Globus pallidus (tissue), 1 donor: ENCODE data around the gene NUDCD3.
"Not testable (repeated sequence)": the region's sequence is repeated elsewhere in the genome, so short reads cannot be mapped to it uniquely, and the experiment has no call there.

ENCODE experiments used
- DNase-seq: peaks from one replicate; pipeline ENCODE4 v3.0.0-alpha.2; 2015; ENCODE audit warnings: low spot score

NUDCD3 gene

DNA sequence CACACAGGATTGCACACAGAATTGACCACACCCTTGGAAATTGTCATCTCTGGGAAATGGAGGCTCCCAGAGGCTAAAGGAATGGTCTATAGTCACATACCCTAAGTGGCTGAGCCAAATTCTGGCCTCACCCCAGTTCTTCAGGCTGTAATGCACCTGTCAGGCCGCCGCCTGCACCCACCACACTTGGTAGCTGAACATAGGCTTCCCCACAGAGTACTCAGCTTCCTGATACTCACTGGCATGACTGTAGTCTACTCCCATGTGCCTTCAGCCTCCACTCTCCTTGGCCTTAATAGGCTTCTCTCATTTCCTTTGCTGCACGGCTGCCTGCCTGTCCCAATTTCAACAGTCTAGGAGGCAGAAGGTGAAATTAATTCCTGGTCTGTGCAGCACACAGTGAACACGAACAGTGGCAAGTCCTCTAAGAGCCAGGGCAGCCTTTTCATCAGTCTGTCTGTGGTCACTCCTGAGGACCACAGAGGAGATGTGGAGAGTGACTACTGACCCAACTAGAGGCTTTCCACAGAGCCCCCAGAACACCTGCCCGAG is 42.5 kb downstream of the NUDCD3 start:
- no peak for DNase-seq

DNA sequence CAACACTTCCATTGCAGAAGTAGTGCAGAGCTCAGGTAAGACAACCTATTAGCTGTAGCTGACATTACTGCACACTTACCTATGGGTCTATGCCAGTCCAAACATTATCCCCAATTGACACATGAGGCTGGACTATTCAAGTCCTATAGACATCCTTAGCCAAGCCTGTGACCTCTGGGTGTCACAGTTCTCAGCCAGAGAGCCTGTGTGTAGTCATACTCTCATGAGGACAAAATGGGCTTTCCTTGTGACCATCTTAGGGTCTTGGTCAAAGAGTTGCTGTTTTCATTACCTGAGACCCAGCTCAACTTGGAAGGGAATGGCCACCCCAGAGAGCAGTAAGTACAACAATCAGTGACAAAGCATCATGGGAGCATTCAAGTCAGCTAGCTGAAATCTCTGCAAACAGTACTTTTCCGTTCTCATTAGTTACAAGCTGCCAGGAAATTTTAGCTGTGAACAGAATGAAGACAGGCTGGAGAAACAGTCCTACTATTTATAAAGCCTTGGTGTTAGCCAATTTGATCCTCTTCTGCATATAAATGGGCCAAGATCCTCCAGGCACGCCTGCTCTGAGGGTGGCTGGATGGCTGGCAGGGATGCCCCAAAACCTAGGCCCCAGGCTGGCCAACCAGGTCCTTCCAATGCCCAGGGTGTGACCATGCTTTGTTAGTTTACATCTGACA is 44.3 kb downstream of the NUDCD3 start:
- DNase-seq: peak; percentile 83

DNA sequence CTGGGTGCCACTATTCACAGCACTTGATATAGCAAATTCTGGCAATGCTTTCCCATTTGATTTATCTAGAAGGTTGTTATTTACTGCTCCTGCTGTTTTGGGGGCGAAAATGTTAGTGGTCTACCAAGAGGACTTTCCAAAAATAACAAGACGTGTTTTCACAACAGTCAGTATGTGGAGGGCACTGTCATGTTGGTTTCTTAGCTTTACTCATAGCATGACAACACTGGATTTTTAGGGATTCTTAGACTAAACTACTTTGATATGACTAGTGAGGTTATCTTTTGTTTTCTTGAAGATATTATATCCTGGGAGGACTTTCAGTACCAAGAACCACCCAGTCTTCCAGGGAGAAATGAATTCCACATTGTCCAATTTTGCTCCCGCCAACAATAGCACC is 49.4 kb downstream of the NUDCD3 start:
- peak; percentile 24 for DNase-seq

DNA sequence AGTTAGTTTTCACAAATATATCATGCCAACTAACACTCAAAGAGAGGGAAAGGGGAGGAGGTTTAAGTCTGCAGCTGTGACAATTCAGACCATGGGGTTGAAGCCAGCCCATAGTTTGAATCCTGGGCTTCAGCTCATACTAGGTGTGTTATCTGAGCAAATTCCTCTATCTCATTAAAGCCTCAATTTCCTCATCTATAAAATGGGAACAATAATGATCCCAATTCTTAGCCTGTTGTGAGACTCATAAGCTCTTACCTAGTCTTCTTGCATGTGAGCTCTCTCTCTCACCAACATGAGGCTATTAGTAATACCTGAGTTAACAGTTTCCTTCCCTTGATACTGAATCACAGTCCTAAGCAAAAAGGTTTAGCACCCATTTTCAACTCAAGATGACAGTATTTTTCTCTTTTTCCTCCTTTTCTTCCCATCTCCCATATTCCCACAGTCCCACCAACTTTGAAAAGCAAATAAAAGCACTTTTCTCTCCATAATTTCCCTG is 49.8 kb downstream of the NUDCD3 start:
- no peak for DNase-seq

DNA sequence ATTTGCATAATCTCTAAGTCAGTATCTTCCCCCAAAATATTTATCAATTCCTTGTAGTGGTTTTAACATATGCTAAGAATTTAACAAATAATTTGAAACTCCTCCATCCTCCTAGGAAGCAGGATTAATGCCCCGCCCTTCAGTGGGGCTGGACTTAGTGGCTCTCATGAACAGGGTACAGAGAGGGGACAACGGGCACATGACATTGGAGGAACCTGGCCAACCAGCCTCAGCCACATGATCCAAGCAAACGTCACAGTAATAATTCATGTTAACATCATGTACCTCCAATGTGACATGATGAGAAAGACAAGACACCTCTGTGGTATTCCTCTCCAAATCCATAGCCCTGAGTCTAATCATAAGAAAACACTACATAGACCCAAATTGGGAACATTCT is 50.5 kb downstream of the NUDCD3 start:
- DNase-seq: no peak

DNA sequence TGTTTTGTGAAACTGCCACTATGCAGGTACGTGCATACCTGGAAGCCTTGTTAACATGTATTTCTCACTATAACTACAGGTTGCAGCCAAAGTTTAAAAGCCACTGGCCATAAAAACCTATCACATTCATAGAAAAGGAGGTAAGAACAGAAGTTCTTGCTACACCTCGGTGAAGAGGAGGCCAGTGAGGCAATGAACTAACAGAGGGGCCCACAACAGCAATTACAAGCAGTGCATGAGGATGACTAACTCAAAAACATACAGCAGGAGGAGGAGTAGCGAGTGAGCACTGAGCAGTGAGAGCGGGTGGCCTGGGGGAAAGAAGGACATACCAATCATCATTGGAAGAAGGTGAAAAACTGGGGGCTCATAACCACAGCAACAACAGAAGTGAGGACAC is 51.6 kb downstream of the NUDCD3 start:
- no peak for DNase-seq

DNA sequence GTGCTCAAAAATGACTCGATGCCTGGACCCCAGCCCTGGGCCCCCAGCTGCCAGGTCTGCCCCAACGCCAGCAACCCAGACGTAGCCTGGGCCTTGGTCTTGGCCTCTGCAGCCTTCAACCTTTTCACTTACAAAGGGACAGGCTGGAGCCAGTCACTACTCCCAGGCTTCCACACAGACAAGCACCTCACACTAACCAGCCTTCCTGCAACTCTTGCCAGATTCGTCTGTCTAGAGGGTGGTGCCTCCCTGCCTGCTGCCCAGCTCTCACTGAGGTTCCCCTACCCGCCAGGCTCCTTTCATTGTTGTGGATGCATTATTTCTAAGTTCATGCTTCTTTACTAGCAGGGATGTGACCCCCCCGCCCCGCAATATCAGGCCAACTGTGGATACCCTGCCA is 56.3 kb downstream of the NUDCD3 start:
- no peak for DNase-seq

DNA sequence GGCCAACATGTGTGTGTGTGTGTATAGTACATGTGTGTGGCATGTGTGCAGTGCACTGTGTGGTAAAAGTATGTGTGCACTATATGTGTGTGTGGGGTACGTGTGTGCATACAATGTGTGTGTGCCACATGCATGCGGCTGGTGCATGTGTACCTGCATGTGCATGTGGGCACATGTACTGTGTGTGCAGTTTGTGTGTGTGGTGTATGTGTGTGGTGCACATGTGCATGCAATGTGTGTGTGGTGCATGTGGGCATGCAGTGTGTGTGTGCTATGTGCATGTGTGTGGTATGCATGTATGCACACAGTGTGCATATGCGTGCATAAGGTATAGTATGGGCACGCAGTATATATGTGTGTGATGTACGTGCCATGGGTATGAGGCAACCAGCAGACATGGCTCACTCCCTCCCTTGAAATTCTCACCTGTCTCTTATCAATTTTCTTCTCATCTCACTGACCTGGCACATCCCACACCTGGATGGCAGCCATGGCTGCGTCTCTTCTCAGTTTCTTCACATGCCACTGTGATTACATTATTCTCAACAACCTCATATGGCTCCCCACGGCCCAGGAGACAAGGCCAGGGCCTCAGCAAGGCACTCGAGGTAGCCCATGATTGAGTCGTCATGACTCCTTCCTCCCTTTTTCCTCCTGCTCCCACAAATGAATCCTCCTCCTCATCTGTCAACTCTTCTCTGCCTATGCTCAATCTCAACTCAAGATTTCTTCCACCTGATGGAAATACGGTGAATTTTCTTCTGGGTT is 57.0 kb downstream of the NUDCD3 start:
- no peak for DNase-seq

DNA sequence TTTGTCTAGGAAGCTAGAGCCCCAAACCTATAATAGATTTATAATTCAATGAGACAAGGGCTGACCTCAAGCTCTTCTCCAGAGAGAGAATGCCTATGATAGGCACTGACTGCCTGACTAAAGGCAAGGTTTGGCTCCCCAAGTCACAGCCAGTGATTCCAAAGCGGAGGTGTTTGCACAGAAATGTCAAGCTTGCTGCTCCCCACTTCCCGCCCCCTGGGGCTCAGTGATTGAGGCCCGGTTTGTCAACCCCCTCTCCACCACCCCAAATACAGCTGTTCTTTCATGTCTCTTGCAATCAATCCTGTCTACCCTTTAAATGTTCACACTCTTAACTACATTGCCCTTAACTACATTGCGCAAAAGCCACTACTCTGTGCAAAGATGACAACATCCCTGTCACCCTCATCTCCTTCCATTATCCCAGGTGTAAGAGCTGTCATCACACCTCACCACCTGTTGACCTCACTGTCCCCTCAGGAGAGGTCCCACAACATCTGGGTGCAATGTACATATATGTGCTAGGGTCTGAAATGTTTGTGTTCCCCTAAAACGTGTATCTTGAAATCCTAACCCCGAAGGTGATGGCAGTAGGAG is 58.0 kb downstream of the NUDCD3 start:
- DNase-seq: no peak

DNA sequence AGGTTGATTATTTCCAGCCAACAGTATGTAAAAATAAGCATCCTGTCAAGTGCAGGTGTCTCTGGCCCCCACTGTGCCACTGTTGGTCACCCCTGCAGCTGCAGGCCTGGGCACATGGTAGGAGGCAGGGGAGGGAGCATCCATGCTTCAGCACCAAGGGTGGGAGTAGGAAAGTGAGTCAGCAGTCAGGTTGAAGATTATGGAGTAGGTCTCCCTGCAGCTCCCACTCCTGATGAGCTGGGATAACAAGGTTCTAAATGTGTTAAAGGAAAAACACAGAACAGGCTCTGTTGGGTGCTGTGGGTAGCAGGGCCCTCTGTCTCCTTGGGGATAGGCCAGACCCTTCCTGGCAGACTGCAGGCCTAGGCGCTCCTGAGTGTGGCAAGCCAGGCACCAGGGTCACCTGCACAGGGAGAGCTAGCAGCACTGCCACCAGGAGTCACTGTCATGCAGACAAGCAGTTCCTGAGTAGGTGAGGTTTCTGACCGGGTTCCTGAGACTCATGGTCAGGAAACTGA is 59.3 kb downstream of the NUDCD3 start:
- no peak for DNase-seq

DNA sequence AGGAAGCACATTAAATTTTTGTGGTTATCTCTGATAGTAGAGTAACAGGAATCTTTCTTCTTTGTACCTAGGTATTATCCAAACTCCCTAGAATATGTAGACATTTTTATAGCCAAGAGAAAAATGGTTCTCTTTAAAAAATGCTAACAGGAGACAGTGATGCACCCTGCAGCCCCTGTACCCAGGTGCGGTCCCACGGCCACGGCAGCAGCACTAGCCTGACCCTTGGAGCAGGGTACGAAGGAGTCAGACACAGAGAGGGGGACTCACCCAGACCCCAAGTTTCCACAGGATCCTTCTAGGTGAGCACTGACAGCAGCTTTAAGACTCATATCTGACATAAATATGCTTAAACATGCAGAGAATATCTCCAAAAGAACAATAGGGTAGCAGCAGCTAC is 60.4 kb downstream of the NUDCD3 start:
- no peak for DNase-seq

DNA sequence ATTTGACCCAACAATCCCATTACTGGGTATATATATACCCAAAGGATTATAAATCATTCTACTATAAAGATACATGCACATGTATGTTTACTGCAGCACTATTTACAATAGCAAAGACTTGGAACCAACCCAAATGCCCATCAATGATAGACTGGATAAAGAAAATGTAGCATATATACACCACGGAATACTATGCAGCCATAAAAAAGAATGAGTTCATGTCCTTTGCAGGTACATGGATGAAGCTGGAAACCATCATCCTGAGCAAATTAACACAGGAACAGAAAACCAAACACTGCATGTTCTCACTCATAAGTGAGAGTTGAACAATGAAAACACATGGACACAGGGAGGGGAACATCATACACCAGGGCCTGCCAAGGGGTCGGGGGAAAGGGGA is 65.7 kb downstream of the NUDCD3 start:
- DNase-seq: not testable (repeated sequence)

DNA sequence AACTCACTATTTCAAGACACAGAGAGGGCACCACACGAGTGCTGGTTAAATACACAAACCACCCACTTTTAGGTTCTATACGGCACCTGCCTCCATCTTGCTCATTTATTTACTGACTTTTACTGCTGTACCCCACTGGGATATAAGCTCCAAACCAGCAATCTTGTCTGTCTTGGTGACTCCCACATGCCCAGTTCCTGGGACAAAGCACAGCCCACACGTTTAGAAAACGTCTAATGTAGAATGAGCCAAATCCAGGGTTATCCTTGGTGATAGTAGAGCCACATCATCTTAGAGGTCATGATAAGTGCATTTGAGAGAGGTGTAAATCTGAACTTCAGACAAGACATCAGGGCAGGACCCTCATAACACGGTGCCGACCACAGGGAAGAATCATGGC is 73.5 kb downstream of the NUDCD3 start:
- no peak for DNase-seq

DNA sequence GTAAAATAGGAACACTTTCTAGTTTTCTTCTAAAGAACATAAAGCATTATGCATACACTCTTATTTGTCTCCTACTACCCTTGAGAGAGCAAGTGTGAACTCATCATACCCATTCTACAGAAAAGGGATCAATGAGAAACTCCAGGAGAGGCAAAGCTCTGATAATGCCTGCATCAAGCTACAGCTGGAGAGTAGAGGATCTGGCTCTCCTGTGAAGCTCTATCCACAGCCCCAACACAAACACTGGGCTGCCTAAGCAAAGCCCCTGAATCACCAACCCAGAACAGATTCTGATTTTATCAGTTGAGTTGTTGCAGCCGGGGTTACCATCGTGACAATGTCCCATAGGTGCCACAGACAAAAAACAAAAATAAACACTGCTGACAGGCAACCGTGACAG is 74.9 kb downstream of the NUDCD3 start:
- no peak for DNase-seq

DNA sequence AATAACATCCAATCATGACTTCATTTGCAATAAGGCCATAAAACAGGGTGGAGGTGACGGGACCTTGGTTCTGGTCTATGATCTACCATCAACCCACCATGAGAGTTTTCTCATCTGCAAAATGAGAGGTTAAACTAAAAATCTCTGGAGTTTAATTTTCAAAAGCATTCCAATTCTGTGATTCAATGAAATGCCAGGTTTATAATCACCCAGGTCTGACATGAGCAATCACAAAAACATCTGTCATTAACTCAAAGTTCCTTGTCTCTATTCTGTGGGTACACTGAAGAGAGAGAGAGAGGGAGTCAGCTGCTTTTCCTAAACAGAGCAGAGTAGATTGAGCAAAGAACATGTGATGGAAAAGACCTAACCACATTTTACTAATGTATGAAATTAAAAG is 75.4 kb downstream of the NUDCD3 start:
- no peak for DNase-seq

DNA sequence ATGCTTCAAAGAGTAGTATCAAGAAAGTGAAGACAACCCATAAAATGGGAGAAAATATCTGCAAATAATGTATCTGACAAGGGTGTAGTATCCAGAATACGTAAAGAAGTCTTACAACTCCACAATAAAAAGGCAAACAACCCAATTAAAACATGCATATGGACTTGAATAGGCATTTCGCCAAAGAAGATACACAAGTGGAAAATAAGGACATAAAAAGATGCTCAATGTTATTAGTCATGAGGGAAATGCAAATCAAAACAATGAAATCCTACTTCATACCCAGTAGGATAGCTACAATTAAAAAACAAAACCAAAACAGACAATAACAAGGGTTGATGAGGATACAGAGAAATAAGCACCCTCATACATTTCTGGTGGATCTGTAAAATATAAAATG is 79.2 kb downstream of the NUDCD3 start:
- DNase-seq: no peak

DNA sequence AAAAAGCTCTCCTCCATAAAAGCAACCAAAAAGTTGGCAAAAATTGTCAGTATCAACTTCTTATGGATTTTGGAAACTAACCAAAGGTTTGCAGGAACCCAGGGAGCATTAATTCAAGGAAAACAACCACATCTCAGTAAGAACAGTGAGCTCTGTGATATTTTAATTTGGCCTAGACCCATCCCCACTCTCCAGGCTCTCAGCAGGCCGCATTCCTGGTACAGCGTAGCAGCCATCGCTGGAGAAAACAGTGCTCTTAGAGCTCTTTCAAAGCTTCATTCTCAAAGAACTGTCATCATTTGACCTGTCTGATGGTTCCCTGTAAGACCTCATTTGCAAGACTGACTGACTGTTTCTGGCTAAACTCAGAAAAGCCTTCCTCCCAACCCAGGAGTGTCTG is 81.9 kb downstream of the NUDCD3 start:
- peak; percentile 33 for DNase-seq

DNA sequence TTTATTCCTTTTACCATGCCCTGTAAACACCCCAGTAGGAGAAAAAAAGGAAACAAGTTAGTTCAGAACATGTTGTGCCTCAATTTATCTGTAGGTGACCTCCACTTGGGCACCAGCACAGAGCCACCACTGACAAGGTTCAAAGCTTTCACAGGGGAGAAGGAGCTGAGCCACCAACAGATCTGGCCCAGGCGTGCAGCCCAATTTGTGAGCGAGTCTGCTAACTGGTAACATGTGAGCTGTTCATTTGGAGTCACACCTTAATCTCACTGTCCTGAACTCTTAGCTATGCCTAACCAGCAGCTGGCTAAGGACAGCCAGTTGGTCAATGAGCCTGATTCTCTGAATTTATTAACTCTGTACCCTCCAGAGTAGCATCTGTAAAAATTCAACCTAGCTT is 86.7 kb downstream of the NUDCD3 start:
- DNase-seq: no peak

DNA sequence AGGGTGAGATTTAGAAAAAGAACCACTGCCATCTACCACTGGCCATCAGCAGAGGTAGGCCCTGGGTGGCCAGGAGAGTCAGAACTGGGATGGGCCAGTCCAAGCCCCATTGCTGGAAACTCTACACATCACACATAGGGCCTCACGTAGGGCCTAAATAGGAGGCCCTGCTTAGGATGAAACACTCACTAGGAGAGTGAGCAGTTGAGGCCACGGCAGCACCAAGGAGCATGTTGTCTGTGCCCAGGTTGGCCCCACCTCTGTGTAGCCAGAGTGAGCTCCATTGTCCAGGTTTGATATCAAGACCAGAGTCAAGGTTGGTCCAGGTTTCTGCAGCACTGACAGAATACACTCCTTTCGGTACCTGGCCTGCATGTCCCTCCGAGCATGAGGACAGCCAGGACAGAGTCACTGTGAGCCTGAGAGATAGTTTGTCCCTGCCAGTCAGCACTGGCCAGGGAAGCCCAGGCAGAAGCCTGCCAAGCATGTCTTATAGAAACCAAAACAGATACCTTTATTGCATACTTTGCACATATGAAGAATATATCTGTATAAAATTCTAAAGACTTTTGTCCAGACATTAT is 87.2 kb downstream of the NUDCD3 start:
- no peak for DNase-seq

DNA sequence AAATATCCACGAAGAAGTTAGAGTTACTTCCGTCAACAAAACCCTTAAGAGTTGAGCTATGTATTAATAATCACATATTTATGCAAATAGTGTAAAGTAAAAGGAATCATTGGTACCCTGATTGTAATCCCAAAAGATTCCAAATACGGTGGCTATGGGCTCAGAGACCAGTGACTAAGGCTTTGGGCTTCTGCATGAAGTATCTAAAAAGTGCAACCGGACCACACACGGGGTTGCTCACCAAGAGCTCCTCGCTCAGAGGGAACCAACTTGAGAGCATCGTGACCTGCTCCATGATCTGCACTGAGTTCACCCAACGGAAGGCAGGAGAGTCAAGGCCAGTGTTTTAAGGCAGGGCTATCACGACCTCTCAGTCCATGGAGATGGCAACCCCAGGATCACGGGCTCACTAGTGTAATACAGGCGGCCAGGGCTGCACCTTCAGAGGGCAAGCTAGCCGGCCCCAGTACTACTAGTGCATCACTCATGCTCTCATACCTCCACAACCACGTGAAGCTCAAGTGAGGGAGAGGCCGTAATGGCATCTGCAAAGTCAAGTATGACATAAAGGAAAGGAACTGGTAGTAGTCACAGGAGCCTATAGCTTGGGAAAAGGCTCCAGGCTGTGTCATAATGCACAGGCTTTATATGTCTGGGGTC is 87.9 kb downstream of the NUDCD3 start:
- no peak for DNase-seq

DNA sequence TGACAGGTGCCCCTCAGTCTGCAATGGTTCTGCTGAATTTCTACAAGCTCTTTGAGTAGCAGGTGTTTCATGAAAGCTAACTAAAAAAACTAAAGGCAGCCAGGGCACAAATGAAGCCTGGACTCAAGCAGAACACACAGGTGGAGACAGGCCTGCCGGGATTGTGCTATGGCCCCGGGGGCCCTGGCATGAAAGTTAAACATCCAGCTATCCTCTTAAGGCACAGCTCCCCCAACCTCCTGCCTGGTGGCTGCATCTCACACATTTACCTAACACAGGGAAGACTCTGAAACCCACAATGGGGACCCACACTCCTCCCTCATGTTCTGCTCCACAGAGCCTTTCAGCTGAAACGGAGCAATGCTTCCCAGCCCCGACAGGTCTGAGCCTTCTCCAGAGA is 88.8 kb downstream of the NUDCD3 start:
- DNase-seq: no peak

DNA sequence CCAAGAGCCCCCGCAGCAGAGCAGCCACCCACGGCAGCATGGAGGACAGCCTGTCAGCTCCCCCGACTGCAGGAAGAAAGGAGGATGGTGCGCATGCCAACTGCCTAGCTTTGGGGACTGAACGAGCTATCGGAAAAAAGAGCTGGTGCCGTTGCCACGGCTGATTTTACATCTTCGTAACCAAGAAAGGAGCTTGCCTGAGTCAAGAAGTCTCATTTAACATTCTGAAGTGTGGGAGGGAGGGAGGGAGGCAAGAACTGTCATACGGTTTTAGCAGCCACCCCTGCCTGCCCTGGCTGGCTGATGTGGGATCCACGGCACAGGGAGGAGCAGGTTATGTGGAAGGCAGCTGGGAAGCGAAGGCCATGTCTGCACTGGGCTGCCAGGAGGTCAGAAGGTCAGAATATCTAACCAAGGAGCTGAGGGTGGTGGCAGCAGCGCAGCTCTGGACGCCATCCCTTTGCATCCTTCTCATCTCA is 90.4 kb downstream of the NUDCD3 start:
- no peak for DNase-seq
